Activated CD4-positive, alpha-beta T cell treated with anti-CD3 and anti-CD28 coated beads for 36 hours (primary cell): ENCODE results near the gene GAGE1. TPM values are rescaled to one million over a fixed set of nuclear protein-coding genes. Genes with fewer than 3 reads are reported as not detected.
"Not testable (repeated sequence)": the region's sequence is repeated elsewhere in the genome, so short reads cannot be mapped to it uniquely, and the experiment has no call there.

Experiments
- ATAC-seq: fragments of 200-7000 bp; cut with Tn5 transposase; one replicate; pipeline ENCODE4 v1.10.0; 2021; ENCODE audit warnings: mild to moderate bottlenecking, moderate library complexity
- CTCF ChIA-PET: fragments of 350-600 bp; sonication (Branson Sonifier 250); formaldehyde crosslinking; loops from one replicate; lab custom pipeline; 2021; ENCODE audit warnings: antibody characterized with exemption; lab: Charles Lee
- POLR2A ChIA-PET: fragments of 350-600 bp; sonication (Branson Sonifier 250); formaldehyde crosslinking; loops from one replicate; lab custom pipeline; 2021; ENCODE audit warnings: antibody characterized with exemption, inconsistent platforms; lab: Charles Lee
- DNase-seq: peaks from one replicate; pipeline ENCODE4 v3.0.0-alpha.2; 2020
- H3K27ac Mint-ChIP-seq: one replicate; pipeline ENCODE4 v1.8.0; 2021; ENCODE audit warnings: mixed read lengths
- H3K27me3 Mint-ChIP-seq: one replicate; pipeline ENCODE4 v1.8.0; 2021; ENCODE audit warnings: mixed read lengths
- H3K36me3 Mint-ChIP-seq: one replicate; pipeline ENCODE4 v1.8.0; 2021; ENCODE audit warnings: low read depth, mixed read lengths
- H3K4me1 Mint-ChIP-seq: one replicate; pipeline ENCODE4 v1.8.0; 2021; ENCODE audit warnings: mixed read lengths
- H3K4me3 Mint-ChIP-seq: one replicate; pipeline ENCODE4 v1.8.0; 2021; ENCODE audit warnings: mild to moderate bottlenecking, moderate library complexity, mixed read lengths
- H3K9me3 Mint-ChIP-seq: one replicate; pipeline ENCODE4 v1.8.0; 2021; ENCODE audit warnings: low read depth, mixed read lengths
- intact Hi-C, 2 experiments: fragments of 100-400 bp; cut with DNase I in 1 of 2; cut with micrococcal nuclease in 1 of 2; formaldehyde crosslinking; loops; one replicate each; pipeline versions ENCODE4 v1.14.2 to v1.15.1; 2022 to 2024; cut with DNase I, micrococcal nuclease
- total RNA-seq, 2 experiments: library from RNA; stranded (reverse); gene quantifications; one replicate each; pipeline ENCODE4 v1.2.3, GENCODE V29; 2021

Gene GAGE1, protein sequence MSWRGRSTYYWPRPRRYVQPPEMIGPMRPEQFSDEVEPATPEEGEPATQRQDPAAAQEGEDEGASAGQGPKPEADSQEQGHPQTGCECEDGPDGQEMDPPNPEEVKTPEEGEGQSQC
- not detected for total RNA-seq

DNA sequence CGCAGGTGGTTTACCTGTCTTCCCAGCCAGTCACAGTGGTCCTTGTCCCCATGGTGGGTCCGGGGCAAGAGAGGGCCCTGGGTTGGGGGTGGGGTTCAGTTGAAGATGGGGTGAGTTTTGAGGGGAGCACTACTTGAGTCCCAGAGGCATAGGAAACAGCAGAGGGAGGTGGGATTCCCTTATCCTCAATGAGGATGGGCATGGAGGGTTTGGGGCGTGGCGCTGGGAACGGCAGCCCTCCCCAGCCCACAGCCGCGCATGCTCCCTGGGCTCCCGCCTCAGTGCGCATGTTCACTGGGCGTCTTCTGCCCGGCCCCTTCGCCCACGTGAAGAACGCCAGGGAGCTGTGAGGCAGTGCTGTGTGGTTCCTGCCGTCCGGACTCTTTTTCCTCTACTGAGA, at the start of gene GAGE1:
Gene GAGE1 (plus strand): TSS at position 301 of the 400 bp plus-strand sequence. CDS start 1,155 bp downstream, outside the sequence.
- H3K4me1 Mint-ChIP-seq, H3K9me3 Mint-ChIP-seq, intact Hi-C loops, ATAC-seq, H3K27ac Mint-ChIP-seq, H3K27me3 Mint-ChIP-seq, POLR2A ChIA-PET, H3K36me3 Mint-ChIP-seq, CTCF ChIA-PET, H3K4me3 Mint-ChIP-seq, DNase-seq: not testable (repeated sequence)

DNA sequence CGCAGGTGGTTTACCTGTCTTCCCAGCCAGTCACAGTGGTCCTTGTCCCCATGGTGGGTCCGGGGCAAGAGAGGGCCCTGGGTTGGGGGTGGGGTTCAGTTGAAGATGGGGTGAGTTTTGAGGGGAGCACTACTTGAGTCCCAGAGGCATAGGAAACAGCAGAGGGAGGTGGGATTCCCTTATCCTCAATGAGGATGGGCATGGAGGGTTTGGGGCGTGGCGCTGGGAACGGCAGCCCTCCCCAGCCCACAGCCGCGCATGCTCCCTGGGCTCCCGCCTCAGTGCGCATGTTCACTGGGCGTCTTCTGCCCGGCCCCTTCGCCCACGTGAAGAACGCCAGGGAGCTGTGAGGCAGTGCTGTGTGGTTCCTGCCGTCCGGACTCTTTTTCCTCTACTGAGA, 47.8 kb upstream of the GAGE1 start, which contains the start of gene GAGE12E:
Gene GAGE12E (plus strand): TSS at position 301 of the 400 bp plus-strand sequence. CDS start 1,155 bp downstream, outside the sequence.
- H3K36me3 Mint-ChIP-seq, ATAC-seq, H3K4me1 Mint-ChIP-seq, intact Hi-C loops, H3K4me3 Mint-ChIP-seq, H3K9me3 Mint-ChIP-seq, POLR2A ChIA-PET, DNase-seq, H3K27ac Mint-ChIP-seq, H3K27me3 Mint-ChIP-seq, CTCF ChIA-PET: not testable (repeated sequence)

DNA sequence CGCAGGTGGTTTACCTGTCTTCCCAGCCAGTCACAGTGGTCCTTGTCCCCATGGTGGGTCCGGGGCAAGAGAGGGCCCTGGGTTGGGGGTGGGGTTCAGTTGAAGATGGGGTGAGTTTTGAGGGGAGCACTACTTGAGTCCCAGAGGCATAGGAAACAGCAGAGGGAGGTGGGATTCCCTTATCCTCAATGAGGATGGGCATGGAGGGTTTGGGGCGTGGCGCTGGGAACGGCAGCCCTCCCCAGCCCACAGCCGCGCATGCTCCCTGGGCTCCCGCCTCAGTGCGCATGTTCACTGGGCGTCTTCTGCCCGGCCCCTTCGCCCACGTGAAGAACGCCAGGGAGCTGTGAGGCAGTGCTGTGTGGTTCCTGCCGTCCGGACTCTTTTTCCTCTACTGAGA, 38.3 kb upstream of the GAGE1 start, which contains the start of gene GAGE12F:
Gene GAGE12F (plus strand): TSS at position 301 of the 400 bp plus-strand sequence. CDS start 1,155 bp downstream, outside the sequence.
- H3K27me3 Mint-ChIP-seq, POLR2A ChIA-PET, H3K36me3 Mint-ChIP-seq, H3K4me3 Mint-ChIP-seq, H3K27ac Mint-ChIP-seq, H3K9me3 Mint-ChIP-seq, ATAC-seq, intact Hi-C loops, DNase-seq, CTCF ChIA-PET, H3K4me1 Mint-ChIP-seq: not testable (repeated sequence)

DNA sequence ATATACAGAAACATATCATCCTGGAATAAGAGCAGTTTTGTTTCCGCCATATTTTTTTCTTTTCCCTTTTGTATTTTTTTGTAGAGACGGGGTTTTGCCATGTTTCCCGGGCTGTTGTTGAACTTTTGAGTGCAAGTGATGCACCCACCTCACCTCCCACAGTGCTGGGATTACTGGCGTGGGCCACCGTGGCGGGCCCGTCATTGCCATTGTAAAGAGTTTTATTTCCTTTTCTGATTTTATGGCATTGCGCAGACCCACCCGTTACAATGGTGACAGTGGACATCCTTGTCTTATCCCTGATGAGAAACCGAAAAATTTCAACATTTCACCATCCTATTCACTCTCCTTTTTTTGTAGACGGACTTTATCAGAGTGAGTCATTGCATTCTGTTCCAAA, 30.1 kb upstream of the GAGE1 start:
- H3K36me3 Mint-ChIP-seq, H3K4me3 Mint-ChIP-seq, ATAC-seq, H3K27me3 Mint-ChIP-seq, H3K4me1 Mint-ChIP-seq, DNase-seq, CTCF ChIA-PET, H3K27ac Mint-ChIP-seq, POLR2A ChIA-PET, H3K9me3 Mint-ChIP-seq, intact Hi-C loops: not testable (repeated sequence)

DNA sequence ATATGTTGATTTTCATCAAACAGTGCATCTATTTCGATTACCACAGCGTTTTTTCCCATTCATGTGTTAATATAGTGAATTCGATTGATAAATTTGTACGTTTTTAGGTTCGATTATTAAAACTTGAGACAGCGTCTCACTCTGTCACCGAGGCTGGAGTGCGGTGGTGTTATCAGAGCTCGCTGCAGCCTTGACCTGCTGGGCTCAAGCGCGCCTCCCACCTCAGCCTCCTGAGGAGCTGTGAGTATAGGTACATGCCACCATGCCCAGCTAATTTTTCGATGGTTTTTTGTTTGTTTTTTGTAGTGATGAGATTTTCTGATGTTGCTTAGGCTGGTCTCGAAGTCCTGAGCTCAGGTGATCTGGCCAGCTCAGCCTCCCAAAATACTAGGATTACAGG, 29.7 kb upstream of the GAGE1 start:
- DNase-seq, intact Hi-C loops, POLR2A ChIA-PET, H3K27ac Mint-ChIP-seq, CTCF ChIA-PET, ATAC-seq, H3K4me3 Mint-ChIP-seq, H3K9me3 Mint-ChIP-seq, H3K27me3 Mint-ChIP-seq, H3K36me3 Mint-ChIP-seq, H3K4me1 Mint-ChIP-seq: not testable (repeated sequence)

DNA sequence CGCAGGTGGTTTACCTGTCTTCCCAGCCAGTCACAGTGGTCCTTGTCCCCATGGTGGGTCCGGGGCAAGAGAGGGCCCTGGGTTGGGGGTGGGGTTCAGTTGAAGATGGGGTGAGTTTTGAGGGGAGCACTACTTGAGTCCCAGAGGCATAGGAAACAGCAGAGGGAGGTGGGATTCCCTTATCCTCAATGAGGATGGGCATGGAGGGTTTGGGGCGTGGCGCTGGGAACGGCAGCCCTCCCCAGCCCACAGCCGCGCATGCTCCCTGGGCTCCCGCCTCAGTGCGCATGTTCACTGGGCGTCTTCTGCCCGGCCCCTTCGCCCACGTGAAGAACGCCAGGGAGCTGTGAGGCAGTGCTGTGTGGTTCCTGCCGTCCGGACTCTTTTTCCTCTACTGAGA, 28.7 kb upstream of the GAGE1 start, which contains the start of gene GAGE12G:
Gene GAGE12G (plus strand): TSS at position 301 of the 400 bp plus-strand sequence. CDS start 1,155 bp downstream, outside the sequence.
- H3K36me3 Mint-ChIP-seq, intact Hi-C loops, H3K27ac Mint-ChIP-seq, H3K4me1 Mint-ChIP-seq, H3K27me3 Mint-ChIP-seq, H3K4me3 Mint-ChIP-seq, H3K9me3 Mint-ChIP-seq, POLR2A ChIA-PET, CTCF ChIA-PET, ATAC-seq, DNase-seq: not testable (repeated sequence)

DNA sequence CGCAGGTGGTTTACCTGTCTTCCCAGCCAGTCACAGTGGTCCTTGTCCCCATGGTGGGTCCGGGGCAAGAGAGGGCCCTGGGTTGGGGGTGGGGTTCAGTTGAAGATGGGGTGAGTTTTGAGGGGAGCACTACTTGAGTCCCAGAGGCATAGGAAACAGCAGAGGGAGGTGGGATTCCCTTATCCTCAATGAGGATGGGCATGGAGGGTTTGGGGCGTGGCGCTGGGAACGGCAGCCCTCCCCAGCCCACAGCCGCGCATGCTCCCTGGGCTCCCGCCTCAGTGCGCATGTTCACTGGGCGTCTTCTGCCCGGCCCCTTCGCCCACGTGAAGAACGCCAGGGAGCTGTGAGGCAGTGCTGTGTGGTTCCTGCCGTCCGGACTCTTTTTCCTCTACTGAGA, 19.2 kb upstream of the GAGE1 start, which contains the start of gene GAGE12H:
Gene GAGE12H (plus strand): TSS at position 301 of the 400 bp plus-strand sequence. CDS start 1,155 bp downstream, outside the sequence.
- H3K27ac Mint-ChIP-seq, H3K27me3 Mint-ChIP-seq, H3K4me3 Mint-ChIP-seq, DNase-seq, CTCF ChIA-PET, intact Hi-C loops, H3K36me3 Mint-ChIP-seq, POLR2A ChIA-PET, ATAC-seq, H3K4me1 Mint-ChIP-seq, H3K9me3 Mint-ChIP-seq: not testable (repeated sequence)

DNA sequence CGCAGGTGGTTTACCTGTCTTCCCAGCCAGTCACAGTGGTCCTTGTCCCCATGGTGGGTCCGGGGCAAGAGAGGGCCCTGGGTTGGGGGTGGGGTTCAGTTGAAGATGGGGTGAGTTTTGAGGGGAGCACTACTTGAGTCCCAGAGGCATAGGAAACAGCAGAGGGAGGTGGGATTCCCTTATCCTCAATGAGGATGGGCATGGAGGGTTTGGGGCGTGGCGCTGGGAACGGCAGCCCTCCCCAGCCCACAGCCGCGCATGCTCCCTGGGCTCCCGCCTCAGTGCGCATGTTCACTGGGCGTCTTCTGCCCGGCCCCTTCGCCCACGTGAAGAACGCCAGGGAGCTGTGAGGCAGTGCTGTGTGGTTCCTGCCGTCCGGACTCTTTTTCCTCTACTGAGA, 9.6 kb upstream of the GAGE1 start, which contains the start of gene GAGE2A:
Gene GAGE2A (plus strand): TSS at position 301 of the 400 bp plus-strand sequence. CDS start 1,155 bp downstream, outside the sequence.
- H3K4me1 Mint-ChIP-seq, ATAC-seq, CTCF ChIA-PET, H3K27me3 Mint-ChIP-seq, H3K4me3 Mint-ChIP-seq, POLR2A ChIA-PET, H3K36me3 Mint-ChIP-seq, DNase-seq, intact Hi-C loops, H3K9me3 Mint-ChIP-seq, H3K27ac Mint-ChIP-seq: not testable (repeated sequence)

DNA sequence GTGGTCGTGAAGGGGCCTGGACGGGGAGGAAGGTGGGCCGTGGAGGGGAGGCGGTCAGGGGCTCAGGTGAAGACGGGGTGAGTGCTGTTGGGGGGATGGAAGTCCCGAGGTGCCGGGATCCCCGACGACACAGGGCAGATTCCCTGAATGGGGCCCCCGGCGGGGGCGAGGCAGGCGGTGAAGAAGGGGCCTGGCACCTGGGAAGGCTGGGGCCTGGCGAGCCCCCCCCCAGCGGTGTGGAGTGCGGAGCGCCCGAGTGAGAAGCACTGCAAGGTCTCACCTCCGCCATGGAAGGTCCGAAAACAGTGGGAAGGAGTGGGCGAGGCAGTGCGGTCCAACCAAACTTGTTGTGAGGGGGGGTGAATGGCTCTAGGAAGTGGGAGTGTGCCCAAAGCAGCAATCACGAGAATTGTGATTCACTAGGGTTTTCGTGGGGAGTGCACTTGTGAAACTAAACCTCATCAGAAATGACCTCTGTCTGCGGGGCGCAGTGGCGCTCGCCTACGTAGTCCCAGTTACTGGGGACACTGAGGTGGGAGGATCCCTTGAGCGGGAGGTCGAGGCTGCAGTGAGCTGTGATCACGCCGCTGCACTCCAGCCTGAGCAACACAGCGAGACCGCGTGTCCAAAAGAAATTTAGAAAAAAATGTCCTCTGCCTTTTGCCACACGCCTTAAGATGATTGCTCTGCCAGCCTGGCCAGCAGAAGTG, 8.9 kb upstream of the GAGE1 start:
- H3K9me3 Mint-ChIP-seq, H3K36me3 Mint-ChIP-seq, intact Hi-C loops, DNase-seq, CTCF ChIA-PET, H3K4me1 Mint-ChIP-seq, H3K4me3 Mint-ChIP-seq, ATAC-seq, POLR2A ChIA-PET, H3K27me3 Mint-ChIP-seq, H3K27ac Mint-ChIP-seq: not testable (repeated sequence)

DNA sequence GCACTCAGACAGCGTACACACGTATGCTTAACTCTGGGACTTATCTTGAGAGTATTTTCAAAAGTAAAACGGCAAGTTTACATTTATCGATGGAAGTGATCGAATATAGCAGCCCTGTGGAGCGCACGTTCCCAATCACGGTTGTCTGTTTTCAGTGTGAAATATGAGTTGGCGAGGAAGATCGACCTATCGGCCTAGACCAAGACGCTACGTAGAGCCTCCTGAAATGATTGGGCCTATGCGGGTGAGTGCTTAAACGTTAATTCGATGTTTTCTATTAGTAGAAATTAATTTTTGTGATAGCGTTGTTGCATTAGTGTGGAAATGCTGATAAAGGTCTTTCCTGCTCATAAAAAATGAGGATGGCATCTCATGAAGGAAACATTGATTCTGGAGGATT, 8.3 kb upstream of the GAGE1 start:
- H3K27me3 Mint-ChIP-seq, H3K4me3 Mint-ChIP-seq, DNase-seq, H3K9me3 Mint-ChIP-seq, intact Hi-C loops, POLR2A ChIA-PET, CTCF ChIA-PET, H3K36me3 Mint-ChIP-seq, H3K4me1 Mint-ChIP-seq, H3K27ac Mint-ChIP-seq, ATAC-seq: not testable (repeated sequence)

DNA sequence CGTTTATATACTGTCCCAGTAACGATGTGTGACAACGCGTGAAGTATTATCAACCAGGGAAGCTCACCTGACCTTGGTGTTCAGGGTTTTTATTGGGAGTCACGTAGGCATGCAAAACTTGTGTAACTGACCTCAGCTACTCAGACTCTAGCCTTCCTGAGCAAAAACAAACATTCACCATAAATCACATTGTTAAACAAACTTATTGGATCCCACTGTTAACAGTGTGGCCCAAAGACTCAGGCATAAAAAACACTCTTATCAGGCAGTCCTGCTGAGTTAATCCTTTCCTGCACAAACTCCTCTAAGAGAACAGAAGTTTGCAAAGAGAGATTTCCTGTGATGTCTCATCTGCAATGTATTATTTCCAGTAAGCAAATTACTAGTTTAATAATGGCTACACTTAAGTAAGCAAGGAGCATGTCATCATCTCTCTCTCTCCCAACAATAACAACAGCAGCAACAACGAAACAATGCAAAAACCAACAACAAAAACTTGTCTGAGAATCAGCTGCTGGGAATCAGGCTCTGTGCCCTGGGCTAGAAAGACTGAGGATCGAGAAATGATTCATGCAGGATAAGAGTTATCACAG, 12.0 kb downstream of the GAGE1 start:
- intact Hi-C loops: no loop called here
- POLR2A ChIA-PET: no interaction called here
- Mint-ChIP-seq H3K4me3 (no peak overlapping the region), H3K4me1 (no peaks in the 10 kb centered on the region), H3K27ac (no peak overlapping the region), H3K36me3 (no peaks in the 10 kb centered on the region), H3K9me3 (no peaks in the 10 kb centered on the region), H3K27me3 (no peaks in the 10 kb centered on the region)
- CTCF ChIA-PET: no interaction called here
- ATAC-seq (no peak), DNase-seq (no peak)
